GM23338 (cell line): ENCODE measurements around the gene IL4I1. TPM values are rescaled to one million over a fixed set of nuclear protein-coding genes. Genes with fewer than 3 reads are reported as not detected.

Experiments used
- ATAC-seq: fragments of 200-7000 bp; cut with Tn5 transposase; 3 replicates; pipeline ENCODE4 v1.9.1; 2020
- DNase-seq: peaks from one replicate; pipeline ENCODE4 v3.0.0-alpha.2; 2015; ENCODE audit warnings: low spot score
- H2AFZ ChIP-seq: fragments of 200-600 bp; sonication (generic); 2 replicates; pipeline ENCODE4 v1.8.0; 2016; ENCODE audit warnings: antibody characterized with exemption, mild to moderate bottlenecking, moderate library complexity
- H3F3A ChIP-seq: fragments of 200-600 bp; sonication (generic); replicated peaks from 2 replicates; pipeline ENCODE4 v1.8.0; 2017; ENCODE audit warnings: antibody characterized with exemption, mixed run types, low read depth
- H3K27ac ChIP-seq: fragments of 200-600 bp; sonication (generic); 2 replicates; pipeline ENCODE4 v1.6.1; 2016; ENCODE audit warnings: low read depth
- H3K27me3 ChIP-seq: fragments of 200-600 bp; sonication (generic); 2 replicates; pipeline ENCODE4 v1.8.0; 2016; ENCODE audit warnings: mild to moderate bottlenecking, mixed run types, moderate library complexity; ENCODE audit not compliant: insufficient read depth
- H3K36me3 ChIP-seq: fragments of 200-600 bp; sonication (generic); 2 replicates; pipeline ENCODE4 v1.8.0; 2016; ENCODE audit warnings: mild to moderate bottlenecking; ENCODE audit not compliant: insufficient read depth
- H3K4me1 ChIP-seq: fragments of 200-600 bp; sonication (generic); 2 replicates; pipeline ENCODE4 v1.8.0; 2016; ENCODE audit warnings: mild to moderate bottlenecking, moderate library complexity; ENCODE audit not compliant: insufficient read depth
- H3K4me2 ChIP-seq: fragments of 200-600 bp; sonication (generic); 2 replicates; pipeline ENCODE4 v1.7.1; 2017; ENCODE audit warnings: mixed run types
- H3K4me3 ChIP-seq: fragments of 200-600 bp; sonication (generic); 2 replicates; pipeline ENCODE4 v1.6.1; 2016; ENCODE audit warnings: mixed run types
- H3K79me2 ChIP-seq: fragments of 200-600 bp; sonication (generic); replicated peaks from 2 replicates; pipeline ENCODE4 v1.8.0; 2017; ENCODE audit warnings: mild to moderate bottlenecking; ENCODE audit not compliant: insufficient read depth
- H3K9me2 ChIP-seq: fragments of 200-600 bp; sonication (generic); 2 replicates; pipeline ENCODE4 v1.8.0; 2017; ENCODE audit not compliant: insufficient read depth
- H4K20me1 ChIP-seq: fragments of 200-600 bp; sonication (generic); replicated peaks from 2 replicates; pipeline ENCODE4 v1.8.0; 2017; ENCODE audit warnings: mild to moderate bottlenecking; ENCODE audit not compliant: insufficient read depth
- H3K27ac Mint-ChIP-seq: 2 replicates; pipeline ENCODE4 v1.8.0; 2020; ENCODE audit warnings: inconsistent platforms, mild to moderate bottlenecking, moderate library complexity, mixed read lengths
- H3K27me3 Mint-ChIP-seq: 3 replicates; pipeline ENCODE4 v1.8.0; 2022; ENCODE audit warnings: low read depth, mild to moderate bottlenecking, moderate library complexity, mixed read lengths, inconsistent platforms; ENCODE audit not compliant: insufficient read depth, poor library complexity
- H3K36me3 Mint-ChIP-seq: 3 replicates; pipeline ENCODE4 v1.8.0; 2021; ENCODE audit warnings: low read depth, mild to moderate bottlenecking, inconsistent platforms, moderate library complexity, mixed read lengths
- H3K4me1 Mint-ChIP-seq: 3 replicates; pipeline ENCODE4 v1.8.0; 2020; ENCODE audit warnings: mild to moderate bottlenecking, inconsistent platforms, mixed read lengths
- H3K4me3 Mint-ChIP-seq: 3 replicates; pipeline ENCODE4 v1.8.0; 2021; ENCODE audit warnings: moderate library complexity, mild to moderate bottlenecking, inconsistent platforms, mixed read lengths
- H3K9me3 Mint-ChIP-seq: 3 replicates; pipeline ENCODE4 v1.8.0; 2020; ENCODE audit warnings: moderate library complexity, mild to moderate bottlenecking, inconsistent platforms, mixed read lengths
- CREB1 ChIP-seq: fragments of 250-450 bp; sonication (Bioruptor Pico); IDR thresholded peaks from 2 replicates; pipeline ENCODE4 v1.5.0; 2020; ENCODE audit warnings: low read depth, mild to moderate bottlenecking, moderate library complexity
- CTCF ChIP-seq, 2 experiments: fragments of 200-600 bp in 1 of 2; sonication (generic) in 1 of 2; conservative IDR thresholded peaks; 2 replicates each; pipeline versions ENCODE4 v1.5.1 to v1.6.1; 2016 to 2017; ENCODE audit warnings: antibody characterized with exemption in 2 of 2, low read depth in 2 of 2, mild to moderate bottlenecking in 2 of 2, moderate library complexity in 1 of 2
- EZH2 ChIP-seq: fragments of 200-600 bp; sonication (generic); IDR thresholded peaks from one replicate; pipeline ENCODE4 v1.8.0; 2017; ENCODE audit warnings: antibody characterized with exemption, mild to moderate bottlenecking, low read depth; ENCODE audit not compliant: unreplicated experiment
- EZH2phosphoT487 ChIP-seq: fragments of 200-600 bp; sonication (generic); IDR thresholded peaks from one replicate; pipeline ENCODE4 v1.8.1; 2018; ENCODE audit warnings: antibody characterized with exemption; ENCODE audit not compliant: unreplicated experiment
- JUNB ChIP-seq: IDR thresholded peaks from one replicate; pipeline ENCODE4 v1.6.1; 2016; ENCODE audit warnings: antibody characterized with exemption; ENCODE audit not compliant: unreplicated experiment
- STAT1 ChIP-seq: IDR thresholded peaks from one replicate; pipeline ENCODE4 v1.6.1; 2016; ENCODE audit warnings: antibody characterized with exemption; ENCODE audit not compliant: unreplicated experiment
- ZNF114 ChIP-seq: fragments of 250-450 bp; sonication (Bioruptor Pico); IDR thresholded peaks from 2 replicates; pipeline ENCODE4 v1.5.0; 2020; ENCODE audit warnings: mild to moderate bottlenecking, moderate library complexity
- ZNF331 ChIP-seq: fragments of 250-450 bp; sonication (Bioruptor Pico); IDR thresholded peaks from 2 replicates; pipeline ENCODE4 v1.5.0; 2020; ENCODE audit warnings: low read depth, mild to moderate bottlenecking, moderate library complexity
- ZNF462 ChIP-seq: fragments of 250-450 bp; sonication (Bioruptor Pico); IDR thresholded peaks from 2 replicates; pipeline ENCODE4 v1.5.0; 2020; ENCODE audit warnings: mild to moderate bottlenecking, moderate library complexity
- polyA plus RNA-seq: library from polyadenylated mRNA; unstranded; fragments of >200 nt; fragmentation: Nextera tagmentation; extraction: Ambion mirVana; gene quantifications from 2 replicates; pipeline ENCODE4 v1.2.1, GENCODE V29; 2016
- total RNA-seq: library from RNA; depleted of rRNA; stranded (reverse); fragments of >200 nt; shearing (Covaris generic); gene quantifications from 2 replicates; pipeline ENCODE4 v1.2.3, GENCODE V29; 2014

Gene IL4I1
- total and polyA plus RNA-seq, 2 experiments from 2014 or later, result 0.60 to 0.69 TPM

DNA sequence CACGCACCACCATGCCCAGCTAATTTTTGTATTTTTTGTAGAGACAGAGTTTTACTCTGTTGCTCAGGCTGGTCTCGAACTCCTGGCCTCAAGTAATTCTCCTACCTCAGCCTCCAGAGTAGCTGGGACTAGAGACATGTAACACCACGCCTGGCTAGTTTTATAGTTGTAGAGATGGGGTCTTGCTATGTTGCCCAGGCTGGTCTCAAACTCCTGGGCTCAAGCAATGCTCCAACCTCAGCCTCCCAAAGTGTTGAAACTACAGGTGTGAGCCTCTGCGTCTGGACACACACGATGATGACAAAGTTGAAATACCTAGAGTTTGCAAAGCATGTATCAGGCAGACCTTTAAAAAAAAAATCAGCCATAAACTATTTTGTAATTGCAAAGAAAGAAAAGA lies 50.3 kb downstream of the IL4I1 start:
- Histone ChIP-seq H3K36me3 (no peaks in the 10 kb centered on the region), H2AFZ (no peak overlapping the region), H3K4me1 (peaks cover 5% of the 10 kb centered on the region; the same call in 1 of the 2 replicates), H3K79me2 (0 out of 2 replicates have a peak, but pooled peaks cover 12% of the 10 kb centered on the region), H3K4me3 (no peak overlapping the region), H4K20me1 (peaks cover 20% of the 10 kb centered on the region), H3K4me2 (no peak overlapping the region), H3K9me2 (0 out of 2 replicates have a peak, but pooled peaks cover 3% of the 10 kb centered on the region), H3F3A (0 out of 2 replicates have a peak, but pooled peaks cover 7% of the 10 kb centered on the region), H3K27me3 (no peaks in the 10 kb centered on the region), H3K27ac (no peak overlapping the region)
- H3K4me3 Mint-ChIP-seq, result no peak overlapping the region
- peaks cover 10% of the 10 kb centered on the region; the same call in 2 of the 3 replicates for H3K9me3 Mint-ChIP-seq
- TF ChIP-seq EZH2 (no peak), ZNF331 (CRISPR knock-in tag) (no peak), STAT1 (no peak), ZNF462 (CRISPR knock-in tag) (no peak), CTCF (conservative IDR thresholded peaks at IDR 0.05; ENCODE audit: low read depth in 2 of 2) (no peak), EZH2phosphoT487 (no peak), JUNB (no peak), ZNF114 (no peak), CREB1 (no peak)
- no peak for DNase-seq
- no peak overlapping the region for H3K27ac Mint-ChIP-seq
- H3K27me3 Mint-ChIP-seq, result peaks cover 11% of the 10 kb centered on the region
- peaks cover 19% of the 10 kb centered on the region for H3K36me3 Mint-ChIP-seq
- no peak for ATAC-seq
- H3K4me1 Mint-ChIP-seq, result peaks cover 9% of the 10 kb centered on the region
